Adrenal gland (tissue), 12 donors: Measurements from ENCODE around the gene AOPEP. TPM values are rescaled to one million over a fixed set of nuclear protein-coding genes. Genes with fewer than 3 reads are reported as not detected.

Experiments used
- microRNA counts, 2 donors: library from miRNA; unstranded; fragments of <30 nt; microRNA quantifications; one replicate each; lab custom pipeline; 2016
- microRNA-seq, 3 donors: library from miRNA; unstranded; fragments of <30 nt; microRNA quantifications; one replicate each; pipeline ENCODE4, GENCODE V29; 2017 to 2020
- polyA plus RNA-seq, 3 donors: library from polyadenylated mRNA; stranded (reverse); fragments of 200-250 nt in 2 of 3; fragments of 350-450 nt in 1 of 3; fragmentation: Illumina TruSeq in 1 of 3; extraction: RNeasy Lipid Tissue Mini Kit (QIAGEN cat#74804) in 1 of 3; gene quantifications; one replicate each; pipeline ENCODE4 v1.2.3, GENCODE V29; 2013 to 2014
- small RNA-seq, 2 donors: library from RNA; depleted of rRNA; stranded (forward); fragments of <200 nt; gene quantifications; one replicate each; pipeline ENCODE3, GENCODE V24; 2016
- total RNA-seq, 9 donors: library from RNA; depleted of rRNA in 4 of 9; stranded (reverse); fragments of >200 nt in 4 of 9; fragments of 120-200 nt in 1 of 9; fragmentation: NEBNext Ultra II Directional in 1 of 9; extraction: Animal tissue kit (Norgen Biotek cat#: 25700) in 1 of 9; gene quantifications; one replicate each; pipeline versions ENCODE4 v1.1.0 to v1.2.4, GENCODE V29; 2013 to 2023
- donor health status: healthy with polysubstance abuse.
- donor health status: Bipolar disorder and iron deficiency.
- donor health status: DM: yes; HTN: yes; CAD: no.
- donor health status: DM: no; HTN: no; CAD: no.
- donor health status: DM: no; HTN: no; CAD: no.
- donor health status: DM: yes; HTN: yes; CAD: no.

Gene AOPEP
- total and polyA plus RNA-seq, 12 donors = 31.0 to 99.6 (median 71.0) TPM

MicroRNAs encoded within 50 kb of the gene (microRNA counts, 767-probe panel; counts per million panel counts)
- microRNA hsa-miR-2278 (lab: Ali Mortazavi, UCI) = 0 counts per million in 2 donors
- 6,311 to 7,642 counts per million in 2 donors for microRNA hsa-miR-23b-3p (lab: Ali Mortazavi, UCI)
- 6,758 to 7,435 counts per million in 2 donors for microRNA hsa-miR-27b-3p (lab: Ali Mortazavi, UCI)

Small RNAs within 50 kb of the gene (microRNA-seq; reads per million reads assigned to microRNA genes)
- gene MIR2278 = 3.8 to 6.3 (median 4.5) reads per million in 3 donors
- gene MIR23B = 52,891 to 57,235 (median 54,481) reads per million in 3 donors
- 0 reads per million in 3 donors for gene MIR24-1
- 4,669 to 7,959 (median 6,990) reads per million in 3 donors for gene MIR27B
- gene MIR3074 = 0 reads per million in 3 donors
- 0 reads per million in 3 donors for gene MIR6081

Small RNAs within 50 kb of the gene (small RNA-seq; reads per million reads assigned to genes)
- gene MIR2278 (0 to 0.08 reads per million in 2 donors), gene MIR23B (179 to 312 reads per million in 2 donors), gene MIR27B (6,796 to 11,414 reads per million in 2 donors), gene MIR3074 (0 reads per million in 2 donors), gene MIR6081 (0 reads per million in 2 donors)

Other genes starting within 250 kb of the AOPEP start
- gene PCAT7, start 171.6 kb upstream of the AOPEP start, total RNA-seq = under 1 TPM in 6 of 9 donors, not detected in 3; 0.06 to 0.47 (median 0.18) TPM
- gene PCAT7, start 171.6 kb upstream of the AOPEP start, polyA plus RNA-seq = under 1 TPM in 2 of 3 donors, not detected in 1; 0.03 to 0.16 TPM
- 1 to 10 TPM in 2 of 9 donors, under 1 TPM in 6, not detected in 1; 0.23 to 4.6 (median 0.66) TPM for gene FBP2, start 132.9 kb upstream of the AOPEP start, total RNA-seq
- under 1 TPM; 0.15 to 0.37 (median 0.32) TPM for gene FBP2, start 132.9 kb upstream of the AOPEP start, polyA plus RNA-seq
- gene FBP1, start 87.2 kb upstream of the AOPEP start, total RNA-seq = 10 to 100 TPM in 8 of 9 donors, 1 to 10 TPM in 1; 2.1 to 47.1 (median 32.9) TPM
- gene FBP1, start 87.2 kb upstream of the AOPEP start, polyA plus RNA-seq = 10 to 100 TPM; 29.5 to 61.1 (median 51.1) TPM